ENCODE data around the gene BAG2. TPM values are rescaled to one million over a fixed set of nuclear protein-coding genes. Genes with fewer than 3 reads are reported as not detected.
A peak's percentile ranks its signal among the peaks of the same experiment; 100 is the strongest.

BAG2 gene
- total RNA-seq, 1 experiment from 2014 or later: 10.4 TPM

DNA sequence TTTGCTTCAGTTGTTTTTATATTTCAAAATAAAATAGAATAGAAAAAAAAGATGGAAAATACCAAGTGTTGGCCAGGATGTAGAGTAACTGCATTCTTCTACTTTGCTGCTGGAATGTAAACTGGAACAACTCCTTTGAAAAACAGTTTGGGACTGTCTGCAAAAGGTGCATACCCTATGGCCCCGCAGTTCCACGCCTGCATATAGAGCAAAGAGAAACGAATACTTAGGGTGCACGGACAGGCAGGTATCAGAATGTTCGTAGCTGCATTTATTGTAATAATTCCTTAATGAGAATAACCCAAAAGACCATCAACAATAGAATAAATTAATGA, 50.6 kb downstream of the BAG2 start:
- Histone ChIP-seq H3K4me3 (ENCODE audit: low read length) (peak overlapping the region; percentile 92), H3K4me1 (ENCODE audit: insufficient read depth, low read length) (peaks cover 7% of the 10 kb centered on the region), H2AFZ (ENCODE audit: low read length) (peak overlapping the region; percentile 93), H3K27ac (ENCODE audit: low read length) (no peak overlapping the region), H3K9ac (ENCODE audit: low read length) (peak overlapping the region; percentile 88), H3F3A (ENCODE audit: low read length, unreplicated experiment) (no peaks in the 10 kb centered on the region), H3K4me2 (ENCODE audit: low read length) (peak overlapping the region; percentile 92), H3K79me2 (ENCODE audit: low read length) (peaks cover 42% of the 10 kb centered on the region), H3K27me3 (ENCODE audit: low read length) (no peaks in the 10 kb centered on the region), H3K36me3 (ENCODE audit: low read depth, low read length) (no peaks in the 10 kb centered on the region), H3K9me3 (ENCODE audit: low read length) (no peaks in the 10 kb centered on the region), H4K20me1 (ENCODE audit: low read length) (no peaks in the 10 kb centered on the region), H3K9me2 (replicated peaks; ENCODE audit: low read length) (no peaks in the 10 kb centered on the region)
- DNase-seq: no peak
- TF ChIP-seq, protein P1, sequence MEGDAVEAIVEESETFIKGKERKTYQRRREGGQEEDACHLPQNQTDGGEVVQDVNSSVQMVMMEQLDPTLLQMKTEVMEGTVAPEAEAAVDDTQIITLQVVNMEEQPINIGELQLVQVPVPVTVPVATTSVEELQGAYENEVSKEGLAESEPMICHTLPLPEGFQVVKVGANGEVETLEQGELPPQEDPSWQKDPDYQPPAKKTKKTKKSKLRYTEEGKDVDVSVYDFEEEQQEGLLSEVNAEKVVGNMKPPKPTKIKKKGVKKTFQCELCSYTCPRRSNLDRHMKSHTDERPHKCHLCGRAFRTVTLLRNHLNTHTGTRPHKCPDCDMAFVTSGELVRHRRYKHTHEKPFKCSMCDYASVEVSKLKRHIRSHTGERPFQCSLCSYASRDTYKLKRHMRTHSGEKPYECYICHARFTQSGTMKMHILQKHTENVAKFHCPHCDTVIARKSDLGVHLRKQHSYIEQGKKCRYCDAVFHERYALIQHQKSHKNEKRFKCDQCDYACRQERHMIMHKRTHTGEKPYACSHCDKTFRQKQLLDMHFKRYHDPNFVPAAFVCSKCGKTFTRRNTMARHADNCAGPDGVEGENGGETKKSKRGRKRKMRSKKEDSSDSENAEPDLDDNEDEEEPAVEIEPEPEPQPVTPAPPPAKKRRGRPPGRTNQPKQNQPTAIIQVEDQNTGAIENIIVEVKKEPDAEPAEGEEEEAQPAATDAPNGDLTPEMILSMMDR (conservative IDR thresholded peaks at IDR 0.05; ENCODE audit: low read depth, low read length): no peak
- TF ChIP-seq EZH2 (IDR thresholded peaks at IDR 0.05; ENCODE audit: low read length, unreplicated experiment) (no peak), EZH2phosphoT487 (IDR thresholded peaks at IDR 0.05; ENCODE audit: borderline replicate concordance, low read length) (no peak)
- TSS peak; percentile 93 for BruUV-seq (replicated peaks)
- ChIA-PET CTCF (no interaction called here), POLR2A (ENCODE audit: unreplicated experiment) (no interaction called here)
- ATAC-seq: no peak
- intact Hi-C loops (cut with micrococcal nuclease): no loop called here

DNA sequence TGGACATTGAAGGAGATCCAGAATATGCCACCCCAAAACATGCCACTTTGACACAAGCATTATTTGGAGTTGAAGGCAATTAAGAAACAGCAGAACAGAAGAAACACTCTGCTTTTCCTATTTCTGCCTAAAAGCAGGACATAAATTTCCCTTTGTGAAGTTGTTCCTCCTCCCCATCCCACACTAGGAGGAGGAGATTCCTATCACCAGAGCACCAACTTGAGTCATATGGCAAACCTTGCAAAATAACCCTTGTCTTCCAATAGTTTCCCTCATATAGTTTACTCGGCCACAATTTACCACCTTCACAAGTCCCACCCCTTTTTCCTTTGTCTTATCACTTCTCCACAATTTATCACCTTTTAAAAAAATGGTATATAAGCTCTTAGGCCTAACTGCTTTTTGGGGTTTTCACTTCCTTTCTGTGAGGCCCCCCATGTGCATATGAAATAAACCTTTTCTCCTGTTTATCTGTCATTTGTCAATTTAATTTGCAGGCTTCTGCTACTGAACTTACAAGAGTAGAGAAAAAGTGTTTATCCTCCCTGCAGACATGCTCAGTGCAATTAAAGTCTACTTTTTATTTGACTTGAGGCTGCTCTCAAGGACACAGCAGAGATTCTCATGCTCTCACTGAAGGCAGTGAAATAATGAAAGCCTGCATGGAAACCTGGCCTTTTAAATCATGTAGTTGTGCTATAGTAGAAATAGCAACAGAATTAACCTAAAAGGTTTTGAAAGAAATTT, 52.8 kb downstream of the BAG2 start:
- no peaks in the 10 kb centered on the region for H3F3A ChIP-seq (ENCODE audit: low read length, unreplicated experiment)
- no peak overlapping the region for H3K27ac ChIP-seq (ENCODE audit: low read length)
- no peaks in the 10 kb centered on the region for H3K27me3 ChIP-seq (ENCODE audit: low read length)
- TF ChIP-seq EZH2 (IDR thresholded peaks at IDR 0.05; ENCODE audit: low read length, unreplicated experiment) (no peak), EZH2phosphoT487 (IDR thresholded peaks at IDR 0.05; ENCODE audit: borderline replicate concordance, low read length) (no peak)
- TF ChIP-seq, protein P1 (conservative IDR thresholded peaks at IDR 0.05; ENCODE audit: low read depth, low read length): no peak
- H3K9me2 ChIP-seq (replicated peaks; ENCODE audit: low read length): no peaks in the 10 kb centered on the region
- POLR2A ChIA-PET (ENCODE audit: unreplicated experiment): no interaction called here
- intact Hi-C loops (cut with micrococcal nuclease): no loop called here
- H3K36me3 ChIP-seq (ENCODE audit: low read depth, low read length): no peaks in the 10 kb centered on the region
- H3K4me3 ChIP-seq (ENCODE audit: low read length): no peak overlapping the region
- H3K9ac ChIP-seq (ENCODE audit: low read length): no peak overlapping the region
- no peak overlapping the region; the same call in 1 of the 2 replicates for H3K4me2 ChIP-seq (ENCODE audit: low read length)
- CTCF ChIA-PET: no interaction called here
- peaks cover 19% of the 10 kb centered on the region for H3K79me2 ChIP-seq (ENCODE audit: low read length)
- peaks cover 7% of the 10 kb centered on the region for H3K4me1 ChIP-seq (ENCODE audit: insufficient read depth, low read length)
- H3K9me3 ChIP-seq (ENCODE audit: low read length): no peaks in the 10 kb centered on the region
- DNase-seq (peak; percentile 48), ATAC-seq (no peak)
- no peaks in the 10 kb centered on the region for H4K20me1 ChIP-seq (ENCODE audit: low read length)
- no peak overlapping the region for H2AFZ ChIP-seq (ENCODE audit: low read length)
- BruUV-seq (replicated peaks): no TSS peak

DNA sequence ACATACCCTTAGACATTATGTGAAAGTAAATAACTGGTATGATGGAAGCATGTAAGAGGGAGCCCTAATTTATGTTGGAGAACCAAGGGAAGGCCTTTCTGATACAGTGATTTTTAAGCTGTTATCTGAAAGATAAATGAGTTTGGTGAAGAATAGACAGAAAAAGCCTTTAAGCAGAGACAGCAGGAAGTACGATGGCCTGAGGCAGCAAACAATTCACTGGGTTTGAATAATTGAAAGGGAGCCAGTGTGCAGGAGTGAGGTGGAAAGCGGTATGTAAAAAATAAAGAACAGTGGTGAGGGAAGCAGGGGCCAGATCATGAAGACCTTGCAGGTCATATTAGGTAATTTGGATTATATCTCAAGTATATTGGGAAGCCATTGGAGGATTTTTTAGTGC, 54.1 kb downstream of the BAG2 start:
- no peaks in the 10 kb centered on the region for H3K9me3 ChIP-seq (ENCODE audit: low read length)
- POLR2A ChIA-PET (ENCODE audit: unreplicated experiment): no interaction called here
- intact Hi-C loops (cut with micrococcal nuclease): no loop called here
- DNase-seq: no peak
- no peaks in the 10 kb centered on the region for H4K20me1 ChIP-seq (ENCODE audit: low read length)
- CTCF ChIA-PET: no interaction called here
- H3K9me2 ChIP-seq (replicated peaks; ENCODE audit: low read length): no peaks in the 10 kb centered on the region
- H3K79me2 ChIP-seq (ENCODE audit: low read length): peaks cover 7% of the 10 kb centered on the region
- H3K27me3 ChIP-seq (ENCODE audit: low read length): no peaks in the 10 kb centered on the region
- no peak overlapping the region for H3K4me3 ChIP-seq (ENCODE audit: low read length)
- no peak overlapping the region for H3K9ac ChIP-seq (ENCODE audit: low read length)
- no peak for ATAC-seq
- TF ChIP-seq, protein P1 (conservative IDR thresholded peaks at IDR 0.05; ENCODE audit: low read depth, low read length): no peak
- TF ChIP-seq EZH2 (IDR thresholded peaks at IDR 0.05; ENCODE audit: low read length, unreplicated experiment) (no peak), EZH2phosphoT487 (IDR thresholded peaks at IDR 0.05; ENCODE audit: borderline replicate concordance, low read length) (no peak)
- H3K4me2 ChIP-seq (ENCODE audit: low read length): no peak overlapping the region
- H2AFZ ChIP-seq (ENCODE audit: low read length): no peak overlapping the region
- BruUV-seq (replicated peaks): no TSS peak
- H3K36me3 ChIP-seq (ENCODE audit: low read depth, low read length): no peaks in the 10 kb centered on the region
- no peak overlapping the region for H3K27ac ChIP-seq (ENCODE audit: low read length)
- no peaks in the 10 kb centered on the region for H3F3A ChIP-seq (ENCODE audit: low read length, unreplicated experiment)
- peaks cover 7% of the 10 kb centered on the region for H3K4me1 ChIP-seq (ENCODE audit: insufficient read depth, low read length)
